Sigmoid colon (tissue), 4 donors: ENCODE results near the gene GTF2A1.

Source experiments
- EP300 ChIP-seq, 4 donors: sonication (generic); formaldehyde crosslinking; IDR thresholded peaks; one replicate each; pipeline ENCODE4 v1.6.1; 2017; ENCODE audit warnings: antibody characterized with exemption in 4 of 4
- POLR2A ChIP-seq, 2 donors: fragments of 450-650 bp; IDR thresholded peaks; one replicate each; pipeline ENCODE4 v1.6.1; 2016; ENCODE audit warnings: antibody characterized with exemption in 2 of 2, mild to moderate bottlenecking in 2 of 2, moderate library complexity in 2 of 2
- POLR2AphosphoS5 ChIP-seq, 4 donors: sonication (generic); formaldehyde crosslinking; IDR thresholded peaks; one replicate each; pipeline ENCODE4 v1.6.1; 2017; ENCODE audit warnings: antibody characterized with exemption in 4 of 4
- TF ChIP-seq, protein P1 (sequence below), 4 experiments: fragments of 450-650 bp in 3 of 4; fragments of 200-600 bp in 1 of 4; IDR thresholded peaks; one replicate each; pipeline ENCODE4 v1.5.1; 2016 to 2019; ENCODE audit warnings: antibody characterized with exemption in 4 of 4, mild to moderate bottlenecking in 3 of 4, moderate library complexity in 2 of 4

DNA sequence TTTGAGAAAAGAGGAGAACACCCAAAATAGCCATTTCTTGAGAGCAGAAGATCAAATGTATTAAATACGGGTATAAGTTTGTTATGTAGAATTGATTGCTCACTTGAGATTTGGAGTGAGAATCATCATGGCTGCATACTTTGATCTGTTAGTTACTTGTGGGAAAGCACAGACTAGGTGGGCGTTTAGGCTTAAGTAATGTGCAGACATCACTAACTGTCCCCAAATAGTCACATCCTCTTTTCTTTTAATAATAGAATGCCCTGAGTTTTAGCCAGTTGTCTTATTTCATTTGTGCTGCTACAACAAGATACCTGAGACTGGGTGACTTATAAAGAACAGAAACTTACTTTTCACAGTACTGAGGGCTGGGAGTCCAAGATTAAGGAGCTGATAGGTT, 14.3 kb upstream of the GTF2A1 start:
- TF ChIP-seq, protein P1, sequence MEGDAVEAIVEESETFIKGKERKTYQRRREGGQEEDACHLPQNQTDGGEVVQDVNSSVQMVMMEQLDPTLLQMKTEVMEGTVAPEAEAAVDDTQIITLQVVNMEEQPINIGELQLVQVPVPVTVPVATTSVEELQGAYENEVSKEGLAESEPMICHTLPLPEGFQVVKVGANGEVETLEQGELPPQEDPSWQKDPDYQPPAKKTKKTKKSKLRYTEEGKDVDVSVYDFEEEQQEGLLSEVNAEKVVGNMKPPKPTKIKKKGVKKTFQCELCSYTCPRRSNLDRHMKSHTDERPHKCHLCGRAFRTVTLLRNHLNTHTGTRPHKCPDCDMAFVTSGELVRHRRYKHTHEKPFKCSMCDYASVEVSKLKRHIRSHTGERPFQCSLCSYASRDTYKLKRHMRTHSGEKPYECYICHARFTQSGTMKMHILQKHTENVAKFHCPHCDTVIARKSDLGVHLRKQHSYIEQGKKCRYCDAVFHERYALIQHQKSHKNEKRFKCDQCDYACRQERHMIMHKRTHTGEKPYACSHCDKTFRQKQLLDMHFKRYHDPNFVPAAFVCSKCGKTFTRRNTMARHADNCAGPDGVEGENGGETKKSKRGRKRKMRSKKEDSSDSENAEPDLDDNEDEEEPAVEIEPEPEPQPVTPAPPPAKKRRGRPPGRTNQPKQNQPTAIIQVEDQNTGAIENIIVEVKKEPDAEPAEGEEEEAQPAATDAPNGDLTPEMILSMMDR (IDR thresholded peaks at IDR 0.05): no peak
- TF ChIP-seq POLR2A (IDR thresholded peaks at IDR 0.05): no peak
- no peak for TF ChIP-seq EP300 (IDR thresholded peaks at IDR 0.05)
- TF ChIP-seq POLR2AphosphoS5 (IDR thresholded peaks at IDR 0.05): no peak
